ENCODE results near the gene NBEA. TPM values are rescaled to one million over a fixed set of nuclear protein-coding genes. Genes with fewer than 3 reads are reported as not detected.

The NBEA gene
- total RNA-seq, 3 donors from 2014 or later: 0.19 to 0.58 (median 0.43) TPM

- Mint-ChIP-seq H3K4me1 (ENCODE audit: low read depth) (no peaks in the 10 kb centered on the region), H3K9me3 (no peaks in the 10 kb centered on the region), H3K27me3 (ENCODE audit: low read depth) (no peaks in the 10 kb centered on the region), H3K4me3 (no peak overlapping the region), H3K36me3 (ENCODE audit: insufficient read depth) (no peaks in the 10 kb centered on the region)
- ATAC-seq (no peak), DNase-seq (no peak)
These were observed 266.5 kb downstream of the NBEA start for GRCh38 chr13:35208587-35208986.

GRCh38 chr13:35210261-35210660, 268.2 kb downstream of the NBEA start:
- Mint-ChIP-seq H3K36me3 (ENCODE audit: insufficient read depth) (no peaks in the 10 kb centered on the region), H3K4me3 (no peak overlapping the region), H3K4me1 (ENCODE audit: low read depth) (no peaks in the 10 kb centered on the region), H3K27me3 (ENCODE audit: low read depth) (no peaks in the 10 kb centered on the region), H3K9me3 (no peaks in the 10 kb centered on the region)
- ATAC-seq (no peak), DNase-seq (no peak)

DNA sequence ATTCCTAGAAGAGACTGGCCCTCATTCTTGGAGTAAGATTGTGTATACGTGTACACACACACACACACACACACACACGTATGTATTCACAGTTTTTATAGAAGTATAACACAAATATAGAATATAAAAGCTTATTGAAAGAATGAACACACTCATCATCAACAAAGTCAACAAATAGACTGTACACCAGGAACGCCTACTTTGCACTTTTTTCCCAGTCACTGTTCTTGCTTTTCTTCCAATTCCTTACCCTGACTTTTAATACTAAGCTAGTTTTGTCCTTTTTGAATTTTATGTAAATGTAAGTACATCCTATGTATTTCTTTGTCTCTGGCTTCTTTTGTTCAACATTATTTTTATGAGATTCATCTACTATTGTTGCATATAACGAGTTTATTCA, 269.9 kb downstream of the NBEA start:
- Mint-ChIP-seq H3K36me3 (ENCODE audit: insufficient read depth) (no peaks in the 10 kb centered on the region), H3K4me3 (no peak overlapping the region), H3K27me3 (ENCODE audit: low read depth) (no peaks in the 10 kb centered on the region), H3K4me1 (ENCODE audit: low read depth) (no peaks in the 10 kb centered on the region), H3K9me3 (no peaks in the 10 kb centered on the region)
- DNase-seq: no peak
- ATAC-seq: no peak

- Mint-ChIP-seq H3K9me3 (no peaks in the 10 kb centered on the region), H3K27me3 (ENCODE audit: low read depth) (no peaks in the 10 kb centered on the region)
- no peak for ATAC-seq
These were observed 271.8 kb downstream of the NBEA start for GRCh38 chr13:35213911-35214310.

GRCh38 chr13:35216131-35216530, 274.1 kb downstream of the NBEA start:
- Mint-ChIP-seq H3K27me3 (ENCODE audit: low read depth) (no peaks in the 10 kb centered on the region), H3K4me3 (no peak overlapping the region), H3K9me3 (peaks cover 5% of the 10 kb centered on the region), H3K36me3 (ENCODE audit: insufficient read depth) (no peaks in the 10 kb centered on the region), H3K4me1 (ENCODE audit: low read depth) (no peaks in the 10 kb centered on the region)
- DNase-seq (no peak), ATAC-seq (no peak)

More at GRCh38 chr13:35213911-35214310, 271.8 kb downstream of the NBEA start:
- Mint-ChIP-seq H3K36me3 (ENCODE audit: insufficient read depth) (no peaks in the 10 kb centered on the region), H3K4me3 (no peak overlapping the region), H3K4me1 (ENCODE audit: low read depth) (no peaks in the 10 kb centered on the region)
- DNase-seq: no peak

GRCh38 chr13:35219021-35219420, 277.0 kb downstream of the NBEA start:
- no peaks in the 10 kb centered on the region for H3K4me1 Mint-ChIP-seq (ENCODE audit: low read depth)
- DNase-seq: no peak
- ATAC-seq: no peak
- no peaks in the 10 kb centered on the region for H3K36me3 Mint-ChIP-seq (ENCODE audit: insufficient read depth)
- peaks cover 5% of the 10 kb centered on the region for H3K9me3 Mint-ChIP-seq
- H3K4me3 Mint-ChIP-seq: no peak overlapping the region
- no peaks in the 10 kb centered on the region for H3K27me3 Mint-ChIP-seq (ENCODE audit: low read depth)

- Mint-ChIP-seq H3K27me3 (ENCODE audit: low read depth) (no peaks in the 10 kb centered on the region), H3K4me1 (ENCODE audit: low read depth) (no peaks in the 10 kb centered on the region), H3K36me3 (ENCODE audit: insufficient read depth) (no peaks in the 10 kb centered on the region), H3K9me3 (peaks cover 5% of the 10 kb centered on the region), H3K4me3 (no peak overlapping the region)
- DNase-seq (no peak), ATAC-seq (no peak)
These were observed 283.1 kb downstream of the NBEA start for GRCh38 chr13:35225159-35225558.

DNA sequence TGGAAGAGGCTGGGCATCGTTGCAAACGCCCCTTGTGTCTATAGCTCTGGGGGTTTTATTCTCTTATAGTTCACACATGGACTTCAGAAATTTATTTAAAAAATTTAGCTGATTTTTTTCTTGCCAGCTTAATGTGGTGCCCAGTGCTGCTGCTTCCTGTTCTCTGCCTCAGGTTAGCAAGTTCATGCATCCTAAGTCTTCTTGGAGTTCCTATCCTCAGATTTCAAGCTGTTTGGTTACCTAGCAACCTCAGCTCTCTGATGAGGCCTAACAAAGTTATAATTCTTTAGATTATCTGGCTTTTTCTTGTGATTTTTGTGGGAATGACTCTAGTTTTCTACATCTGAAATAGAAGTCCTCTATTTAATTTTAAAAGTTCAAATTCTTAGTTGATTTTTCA, 283.5 kb downstream of the NBEA start:
- H3K4me1 Mint-ChIP-seq (ENCODE audit: low read depth): no peaks in the 10 kb centered on the region
- ATAC-seq (no peak), DNase-seq (no peak)
- no peak overlapping the region for H3K4me3 Mint-ChIP-seq
- no peaks in the 10 kb centered on the region for H3K27me3 Mint-ChIP-seq (ENCODE audit: low read depth)
- H3K9me3 Mint-ChIP-seq: peaks cover 4% of the 10 kb centered on the region
- no peaks in the 10 kb centered on the region for H3K36me3 Mint-ChIP-seq (ENCODE audit: insufficient read depth)

- DNase-seq (no peak), ATAC-seq (no peak)
- no peaks in the 10 kb centered on the region for H3K4me1 Mint-ChIP-seq (ENCODE audit: low read depth)
- H3K36me3 Mint-ChIP-seq (ENCODE audit: insufficient read depth): no peaks in the 10 kb centered on the region
- no peaks in the 10 kb centered on the region for H3K9me3 Mint-ChIP-seq
- H3K27me3 Mint-ChIP-seq (ENCODE audit: low read depth): no peaks in the 10 kb centered on the region
- H3K4me3 Mint-ChIP-seq: no peak overlapping the region
These were observed 286.5 kb downstream of the NBEA start for GRCh38 chr13:35228536-35228935.

- no peaks in the 10 kb centered on the region for H3K36me3 Mint-ChIP-seq (ENCODE audit: insufficient read depth)
- DNase-seq (no peak), ATAC-seq (no peak)
- no peak overlapping the region for H3K4me3 Mint-ChIP-seq
- no peaks in the 10 kb centered on the region for H3K27me3 Mint-ChIP-seq (ENCODE audit: low read depth)
- H3K4me1 Mint-ChIP-seq (ENCODE audit: low read depth): no peaks in the 10 kb centered on the region
- no peaks in the 10 kb centered on the region for H3K9me3 Mint-ChIP-seq
These were observed 289.4 kb downstream of the NBEA start for GRCh38 chr13:35231426-35231825.

GRCh38 chr13:35238274-35238673, 296.2 kb downstream of the NBEA start:
- ATAC-seq (no peak), DNase-seq (no peak)
- Mint-ChIP-seq H3K27me3 (ENCODE audit: low read depth) (no peaks in the 10 kb centered on the region), H3K36me3 (ENCODE audit: insufficient read depth) (no peaks in the 10 kb centered on the region), H3K4me3 (no peak overlapping the region), H3K9me3 (peaks cover 4% of the 10 kb centered on the region), H3K4me1 (ENCODE audit: low read depth) (no peaks in the 10 kb centered on the region)

DNA sequence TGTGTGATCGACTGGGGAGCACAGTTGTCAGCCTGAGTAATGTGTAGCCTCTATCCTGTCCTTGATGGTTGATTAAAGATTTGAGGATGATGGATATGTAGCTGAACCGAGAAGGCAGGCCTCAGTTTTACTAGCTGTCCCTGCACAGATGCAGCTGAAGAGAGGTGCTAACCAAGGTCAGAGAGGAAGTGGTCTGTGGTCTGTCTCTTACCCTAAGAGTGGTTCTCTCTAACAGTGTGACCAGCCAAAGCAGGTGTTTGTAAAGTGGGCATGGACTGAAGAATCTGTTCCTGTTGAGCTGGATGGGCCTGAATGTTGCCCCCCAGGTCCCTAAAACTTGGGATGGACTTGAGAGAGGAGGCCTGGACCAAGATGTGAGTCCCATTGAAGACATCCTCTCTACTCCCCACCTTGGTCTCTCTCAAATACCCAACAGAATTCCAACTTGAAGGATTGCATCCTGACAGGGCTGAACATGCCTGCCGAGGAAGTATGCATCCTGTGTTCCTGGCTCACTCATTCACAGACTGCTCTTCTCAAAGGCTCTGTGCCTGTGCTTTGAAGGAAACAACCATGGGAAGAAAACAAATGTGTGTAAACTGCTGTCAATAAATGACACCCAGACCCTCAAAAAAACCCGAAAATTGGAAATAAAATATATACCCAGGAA, 310.6 kb downstream of the NBEA start:
- no peaks in the 10 kb centered on the region for H3K9me3 Mint-ChIP-seq
- H3K4me3 Mint-ChIP-seq: no peak overlapping the region
- peaks cover 2% of the 10 kb centered on the region for H3K4me1 Mint-ChIP-seq (ENCODE audit: low read depth)
- H3K36me3 Mint-ChIP-seq (ENCODE audit: insufficient read depth): peaks cover 2% of the 10 kb centered on the region
- H3K27me3 Mint-ChIP-seq (ENCODE audit: low read depth): no peaks in the 10 kb centered on the region
- DNase-seq (no peak), ATAC-seq (no peak)

GRCh38 chr13:35255241-35255640, 313.2 kb downstream of the NBEA start:
- H3K27me3 Mint-ChIP-seq (ENCODE audit: low read depth): no peaks in the 10 kb centered on the region
- H3K4me1 Mint-ChIP-seq (ENCODE audit: low read depth): peaks cover 2% of the 10 kb centered on the region
- no peak overlapping the region for H3K4me3 Mint-ChIP-seq
- ATAC-seq (no peak), DNase-seq (no peak)
- peaks cover 2% of the 10 kb centered on the region for H3K36me3 Mint-ChIP-seq (ENCODE audit: insufficient read depth)
- H3K9me3 Mint-ChIP-seq: no peaks in the 10 kb centered on the region

GRCh38 chr13:35256459-35257148, 314.5 kb downstream of the NBEA start:
- no peaks in the 10 kb centered on the region for H3K27me3 Mint-ChIP-seq (ENCODE audit: low read depth)
- H3K4me1 Mint-ChIP-seq (ENCODE audit: low read depth): peaks cover 2% of the 10 kb centered on the region
- H3K36me3 Mint-ChIP-seq (ENCODE audit: insufficient read depth): peaks cover 2% of the 10 kb centered on the region
- DNase-seq: no peak
- H3K4me3 Mint-ChIP-seq: no peak overlapping the region
- no peak for ATAC-seq
- H3K9me3 Mint-ChIP-seq: no peaks in the 10 kb centered on the region

DNA sequence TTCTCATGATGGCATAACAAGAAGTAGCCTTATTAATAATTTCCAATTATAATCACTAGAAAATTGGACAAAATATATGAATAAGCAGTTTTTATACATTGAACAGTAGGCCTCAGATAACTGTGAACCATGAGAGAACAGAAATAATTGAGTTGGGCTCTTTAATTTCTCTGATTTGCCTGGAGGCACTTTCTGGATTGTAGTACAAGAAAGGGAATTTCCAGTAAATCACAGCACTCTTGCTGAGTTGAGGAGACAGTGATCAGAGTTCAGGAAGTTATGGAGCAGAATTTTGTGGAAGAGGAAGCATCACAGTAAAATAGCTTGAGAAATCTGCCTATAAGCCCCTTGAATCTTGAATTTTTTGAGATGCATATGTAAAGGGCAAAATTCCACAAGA, 318.2 kb downstream of the NBEA start:
- no peak for DNase-seq
- Mint-ChIP-seq H3K36me3 (ENCODE audit: insufficient read depth) (no peaks in the 10 kb centered on the region), H3K27me3 (ENCODE audit: low read depth) (no peaks in the 10 kb centered on the region), H3K4me3 (no peak overlapping the region), H3K9me3 (peaks cover 5% of the 10 kb centered on the region), H3K4me1 (ENCODE audit: low read depth) (no peaks in the 10 kb centered on the region)
- no peak for ATAC-seq

Data from activated T-cell treated with anti-CD3 and anti-CD28 coated beads, Interleukin-2, amount 50 U/mL, for 4 hours (primary cell).